OCI-LY7 (cell line): ENCODE data around the gene USP21. TPM values are rescaled to one million over a fixed set of nuclear protein-coding genes. Genes with fewer than 3 reads are reported as not detected.

Experiments
- BruUV-seq: library from RNA; stranded (reverse); fragments of 400-500 nt; replicated peaks from 2 replicates; lab custom pipeline; 2021; lab: Mats Ljungman, UMichigan
- CTCF ChIA-PET: fragments of 300-600 bp; sonication (Branson Sonifier 250); formaldehyde crosslinking; loops from one replicate; lab custom pipeline; 2022; ENCODE audit warnings: antibody characterized with exemption; ENCODE audit not compliant: unreplicated experiment; lab: Charles Lee
- POLR2A ChIA-PET: fragments of 300-600 bp; sonication (Branson Sonifier 250); formaldehyde crosslinking; loops from one replicate; lab custom pipeline; 2022; ENCODE audit warnings: antibody characterized with exemption; lab: Charles Lee
- DNase-seq: peaks from one replicate; pipeline ENCODE4 v3.0.0-alpha.2; 2015; ENCODE audit warnings: low spot score
- H2AFZ ChIP-seq: fragments of 200-600 bp; sonication (generic), shearing (Covaris generic); 2 replicates; pipeline ENCODE4 v1.6.1; 2014; ENCODE audit warnings: mild to moderate bottlenecking, antibody characterized with exemption, low read length, moderate library complexity
- H3K27ac ChIP-seq: fragments of 200-600 bp; sonication (generic); 2 replicates; pipeline ENCODE4 v1.5.1; 2014; ENCODE audit warnings: mixed run types, low read depth, mild to moderate bottlenecking, moderate library complexity, low read length, inconsistent platforms; ENCODE audit not compliant: poor library complexity, severe bottlenecking
- H3K36me3 ChIP-seq: fragments of 200-600 bp; sonication (generic); 2 replicates; pipeline ENCODE4 v1.6.1; 2014; ENCODE audit warnings: mild to moderate bottlenecking, antibody characterized with exemption, low read length, moderate library complexity, mixed read lengths; ENCODE audit not compliant: insufficient read depth
- H3K4me1 ChIP-seq: fragments of 200-600 bp; sonication (generic); 2 replicates; pipeline ENCODE4 v1.5.1; 2014; ENCODE audit warnings: mild to moderate bottlenecking, low read length; ENCODE audit not compliant: insufficient read depth, poor library complexity, severe bottlenecking
- H3K4me2 ChIP-seq: fragments of 200-600 bp; sonication (generic); 2 replicates; pipeline ENCODE4 v1.6.1; 2014; ENCODE audit warnings: mild to moderate bottlenecking, low read length
- H3K4me3 ChIP-seq: fragments of 200-600 bp; sonication (generic); 2 replicates; pipeline ENCODE4 v1.5.1; 2014; ENCODE audit warnings: mild to moderate bottlenecking, low read depth, low read length; ENCODE audit not compliant: poor library complexity, severe bottlenecking
- H3K79me2 ChIP-seq: fragments of 200-600 bp; sonication (generic); 2 replicates; pipeline ENCODE4 v1.6.1; 2016; ENCODE audit warnings: low read depth, mild to moderate bottlenecking, low read length, moderate library complexity, mixed read lengths; ENCODE audit not compliant: insufficient read depth
- H3K9me2 ChIP-seq: fragments of 200-600 bp; sonication (generic); 2 replicates; pipeline ENCODE4 v1.6.1; 2016; ENCODE audit warnings: mild to moderate bottlenecking, low read length, mixed read lengths; ENCODE audit not compliant: insufficient read depth
- H3K9me3 ChIP-seq: fragments of 200-600 bp; sonication (generic); 2 replicates; pipeline ENCODE4 v1.6.1; 2014; ENCODE audit warnings: mild to moderate bottlenecking, mixed run types, low read length, mixed read lengths
- H4K20me1 ChIP-seq: fragments of 200-600 bp; sonication (generic); 2 replicates; pipeline ENCODE4 v1.6.1; 2014; ENCODE audit warnings: mild to moderate bottlenecking, antibody characterized with exemption, low read length, moderate library complexity, mixed read lengths; ENCODE audit not compliant: insufficient read depth
- EZH2phosphoT487 ChIP-seq: fragments of 200-600 bp; sonication (generic); IDR thresholded peaks from 2 replicates; pipeline ENCODE4 v1.6.1; 2018; ENCODE audit warnings: low read depth, borderline replicate concordance, mild to moderate bottlenecking, mixed run types, antibody characterized with exemption, low read length, moderate library complexity, mixed read lengths
- intact Hi-C: fragments of 100-400 bp; cut with micrococcal nuclease; formaldehyde crosslinking; loops from one replicate; pipeline ENCODE4 v1.10.0; 2022; ENCODE audit not compliant: unreplicated experiment
- total RNA-seq, 2 experiments: library from RNA; depleted of rRNA in 1 of 2; stranded (reverse); fragments of >200 nt in 1 of 2; shearing (Covaris generic) in 1 of 2; gene quantifications; 2 replicates each; pipeline ENCODE4 v1.2.3, GENCODE V29; 2014 to 2022
- TF ChIP-seq, protein P1 (sequence below): fragments of 200-600 bp; sonication (generic); conservative IDR thresholded peaks from 2 replicates; pipeline ENCODE4 v1.5.1; 2014; ENCODE audit warnings: mild to moderate bottlenecking, antibody characterized with exemption, low read length, moderate library complexity, mixed read lengths

The USP21 gene
- total RNA-seq, 2 experiments from 2014 or later: 18.4 to 29.5 TPM

DNA sequence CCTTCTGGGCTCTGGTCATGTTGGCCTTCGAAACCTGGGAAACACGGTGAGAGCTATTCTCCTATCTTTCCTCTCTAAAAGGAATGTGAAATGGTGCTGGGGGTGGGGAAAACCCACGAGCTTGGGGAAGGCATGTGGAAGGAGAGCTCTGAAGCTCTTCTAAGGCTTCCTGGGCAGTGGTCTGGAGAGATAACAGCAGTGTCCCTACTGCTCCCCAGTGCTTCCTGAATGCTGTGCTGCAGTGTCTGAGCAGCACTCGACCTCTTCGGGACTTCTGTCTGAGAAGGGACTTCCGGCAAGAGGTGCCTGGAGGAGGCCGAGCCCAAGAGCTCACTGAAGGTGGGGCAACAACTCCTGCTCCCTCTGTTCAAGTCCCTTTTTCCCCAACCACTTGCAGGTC, 2.8 kb downstream of the USP21 start:
- no TSS peak for BruUV-seq
- Histone ChIP-seq H2AFZ (no peak overlapping the region), H3K9me3 (no peaks in the 10 kb centered on the region), H3K4me3 (no peak overlapping the region), H3K36me3 (peaks cover 40% of the 10 kb centered on the region; the same call in 1 of the 2 replicates), H3K9me2 (no peaks in the 10 kb centered on the region), H3K27ac (no peak overlapping the region), H3K4me2 (no peak overlapping the region), H3K4me1 (peaks cover 27% of the 10 kb centered on the region), H3K79me2 (peaks cover 4% of the 10 kb centered on the region; the same call in 1 of the 2 replicates), H4K20me1 (no peaks in the 10 kb centered on the region)
- no peak for TF ChIP-seq EZH2phosphoT487
- TF ChIP-seq, protein P1, sequence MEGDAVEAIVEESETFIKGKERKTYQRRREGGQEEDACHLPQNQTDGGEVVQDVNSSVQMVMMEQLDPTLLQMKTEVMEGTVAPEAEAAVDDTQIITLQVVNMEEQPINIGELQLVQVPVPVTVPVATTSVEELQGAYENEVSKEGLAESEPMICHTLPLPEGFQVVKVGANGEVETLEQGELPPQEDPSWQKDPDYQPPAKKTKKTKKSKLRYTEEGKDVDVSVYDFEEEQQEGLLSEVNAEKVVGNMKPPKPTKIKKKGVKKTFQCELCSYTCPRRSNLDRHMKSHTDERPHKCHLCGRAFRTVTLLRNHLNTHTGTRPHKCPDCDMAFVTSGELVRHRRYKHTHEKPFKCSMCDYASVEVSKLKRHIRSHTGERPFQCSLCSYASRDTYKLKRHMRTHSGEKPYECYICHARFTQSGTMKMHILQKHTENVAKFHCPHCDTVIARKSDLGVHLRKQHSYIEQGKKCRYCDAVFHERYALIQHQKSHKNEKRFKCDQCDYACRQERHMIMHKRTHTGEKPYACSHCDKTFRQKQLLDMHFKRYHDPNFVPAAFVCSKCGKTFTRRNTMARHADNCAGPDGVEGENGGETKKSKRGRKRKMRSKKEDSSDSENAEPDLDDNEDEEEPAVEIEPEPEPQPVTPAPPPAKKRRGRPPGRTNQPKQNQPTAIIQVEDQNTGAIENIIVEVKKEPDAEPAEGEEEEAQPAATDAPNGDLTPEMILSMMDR: no peak
- no peak for DNase-seq
- ChIA-PET CTCF (no interaction called here), POLR2A (interaction anchor here (0.6 kb wide), 1 partner anchor 32 kb away, joined by 3 read pairs; no protein-coding TSS in a partner anchor)
- intact Hi-C loops: no loop called here

DNA sequence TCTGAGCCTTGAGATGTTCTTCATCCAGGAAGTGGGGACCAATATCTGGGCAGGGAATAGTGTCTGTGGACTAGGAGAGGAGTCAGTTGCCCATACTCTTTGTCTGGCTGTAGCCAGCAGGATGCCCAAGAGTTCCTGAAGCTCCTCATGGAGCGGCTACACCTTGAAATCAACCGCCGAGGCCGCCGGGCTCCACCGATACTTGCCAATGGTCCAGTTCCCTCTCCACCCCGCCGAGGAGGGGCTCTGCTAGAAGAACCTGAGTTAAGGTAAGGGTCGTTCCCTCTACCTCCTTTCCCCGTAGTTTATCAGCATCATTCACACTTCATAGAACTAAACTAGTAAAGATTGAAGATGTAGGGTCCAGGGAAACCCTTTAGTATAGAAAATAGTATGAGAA, 3.5 kb downstream of the USP21 start:
- Histone ChIP-seq H3K27ac (no peak overlapping the region), H2AFZ (no peak overlapping the region), H3K4me3 (no peak overlapping the region), H3K9me3 (no peaks in the 10 kb centered on the region), H4K20me1 (no peaks in the 10 kb centered on the region), H3K9me2 (no peaks in the 10 kb centered on the region), H3K79me2 (peaks cover 4% of the 10 kb centered on the region; the same call in 1 of the 2 replicates), H3K4me1 (peaks cover 31% of the 10 kb centered on the region), H3K4me2 (no peak overlapping the region), H3K36me3 (peaks cover 33% of the 10 kb centered on the region; the same call in 1 of the 2 replicates)
- TF ChIP-seq, protein P1: no peak
- no peak for TF ChIP-seq EZH2phosphoT487
- ChIA-PET CTCF (no interaction called here), POLR2A (no interaction called here)
- DNase-seq: no peak
- intact Hi-C loops: no loop called here
- BruUV-seq: no TSS peak

DNA sequence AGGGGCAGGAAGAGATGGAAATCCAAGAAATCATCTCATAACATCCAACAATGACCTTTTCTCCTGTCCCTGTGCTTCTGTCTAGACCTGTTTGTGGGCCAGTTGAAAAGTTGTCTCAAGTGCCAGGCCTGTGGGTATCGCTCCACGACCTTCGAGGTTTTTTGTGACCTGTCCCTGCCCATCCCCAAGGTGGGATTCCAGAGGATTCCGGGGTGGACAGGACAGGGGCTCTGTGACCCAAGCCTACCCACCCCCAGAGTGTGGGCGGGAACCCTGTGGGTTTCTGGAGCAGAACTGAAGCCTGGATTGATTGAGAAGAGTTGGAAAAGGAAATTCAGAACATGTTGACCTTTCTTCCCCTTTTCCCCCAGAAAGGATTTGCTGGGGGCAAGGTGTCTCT, 4.5 kb downstream of the USP21 start:
- BruUV-seq: no TSS peak
- Histone ChIP-seq H3K27ac (no peak overlapping the region), H3K36me3 (peaks cover 24% of the 10 kb centered on the region; the same call in 1 of the 2 replicates), H2AFZ (no peak overlapping the region), H3K4me3 (no peak overlapping the region), H3K4me2 (no peak overlapping the region), H3K9me3 (no peaks in the 10 kb centered on the region), H4K20me1 (no peaks in the 10 kb centered on the region), H3K9me2 (no peaks in the 10 kb centered on the region), H3K4me1 (peaks cover 25% of the 10 kb centered on the region), H3K79me2 (peaks cover 4% of the 10 kb centered on the region; the same call in 1 of the 2 replicates)
- DNase-seq: no peak
- CTCF ChIA-PET: no interaction called here
- POLR2A ChIA-PET: no interaction called here
- intact Hi-C loops: no loop called here
- TF ChIP-seq, protein P1: no peak
- TF ChIP-seq EZH2phosphoT487: no peak
